ENCODE measurements around the gene NDC80. TPM values are rescaled to one million over a fixed set of nuclear protein-coding genes. Genes with fewer than 3 reads are reported as not detected.
"Not testable (repeated sequence)": the region's sequence is repeated elsewhere in the genome, so short reads cannot be mapped to it uniquely, and the experiment has no call there.

NDC80 gene
- total RNA-seq = 100 to 1,000 TPM in 1 of 2 experiments, 10 to 100 TPM in 1; 96.8 to 108 TPM

- Mint-ChIP-seq H3K4me3 (peak within 1 kb of the TSS; percentile 97), H3K27ac (peak within 1 kb of the TSS; percentile 98), H3K36me3 (ENCODE audit: low read depth) (peaks cover 50% of the 10 kb centered on the region), H3K9me3 (no peaks in the 10 kb centered on the region), H3K27me3 (ENCODE audit: low read depth) (no peaks in the 10 kb centered on the region), H3K4me1 (ENCODE audit: low read depth) (peaks cover 49% of the 10 kb centered on the region)
- peak; percentile 90 for DNase-seq
- CTCF ChIA-PET = interaction anchor here (0.6 to 1.6 kb wide), 3 partner anchors 17 to 613 kb away, joined by 3 to 6 read pairs (median 4); no protein-coding TSS in a partner anchor
- intact Hi-C loops (cut with micrococcal nuclease) = loop anchor here (1.0 to 10.0 kb wide), 15 partner anchors 18 to 1757 kb away; partner anchors contain the start of genes EMILIN2, LPIN2, MYL12A and SMCHD1
Observed at GRCh38 chr18:2571200-2572170, at the start of gene NDC80, which contains the start of gene METTL4. Gene NDC80, plus strand, starts transcription at chr18:2571557. Its CDS starts 1,429 bp downstream, at chr18:2572986. Gene METTL4, minus strand, starts transcription at chr18:2571505. Its CDS starts 4,289 bp downstream, at chr18:2567216.

GRCh38 chr18:2522112-2522511 lies 49.2 kb upstream of the NDC80 start:
- no peak for DNase-seq
- no peaks in the 10 kb centered on the region for H3K36me3 Mint-ChIP-seq (ENCODE audit: low read depth)
- H3K4me3 Mint-ChIP-seq = no peak overlapping the region
- H3K9me3 Mint-ChIP-seq = no peaks in the 10 kb centered on the region
- no peaks in the 10 kb centered on the region for H3K27me3 Mint-ChIP-seq (ENCODE audit: low read depth)
- intact Hi-C loops (cut with micrococcal nuclease) = no loop called here
- H3K4me1 Mint-ChIP-seq (ENCODE audit: low read depth) = no peaks in the 10 kb centered on the region
- CTCF ChIA-PET = interaction anchor here (0.5 to 0.7 kb wide), 2 partner anchors 186 to 300 kb away, joined by 3 to 4 read pairs; no protein-coding TSS in a partner anchor
- no peak overlapping the region for H3K27ac Mint-ChIP-seq

DNA sequence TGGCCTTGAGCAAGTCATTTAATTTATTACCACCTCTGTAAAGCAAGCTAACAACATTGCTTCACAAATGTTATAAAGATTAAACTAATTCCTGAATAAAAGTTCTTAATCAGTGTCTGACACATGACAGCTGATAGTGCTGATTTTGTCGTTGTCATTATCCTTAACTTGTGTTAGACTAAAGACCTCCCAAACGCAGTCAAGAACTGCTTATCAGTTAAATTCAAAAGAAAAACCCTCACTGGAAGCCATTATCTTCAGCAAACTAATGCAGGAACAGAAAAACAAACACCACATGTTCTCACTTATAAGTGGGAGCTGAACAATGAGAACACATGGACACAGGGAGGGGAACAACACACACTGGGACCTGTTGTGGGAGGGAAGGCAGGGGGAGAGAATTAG lies 46.6 kb upstream of the NDC80 start:
- CTCF ChIA-PET = interaction anchor here (0.6 kb wide), 1 partner anchor 114 kb away, joined by 3 read pairs; no protein-coding TSS in a partner anchor
- H3K27ac Mint-ChIP-seq; H3K4me3 Mint-ChIP-seq; H3K27me3 Mint-ChIP-seq (ENCODE audit: low read depth); DNase-seq; intact Hi-C loops (cut with micrococcal nuclease); H3K9me3 Mint-ChIP-seq; H3K36me3 Mint-ChIP-seq (ENCODE audit: low read depth); H3K4me1 Mint-ChIP-seq (ENCODE audit: low read depth): not testable (repeated sequence)

GRCh38 chr18:2526329-2526728 lies 45.0 kb upstream of the NDC80 start:
- DNase-seq = no peak

DNA sequence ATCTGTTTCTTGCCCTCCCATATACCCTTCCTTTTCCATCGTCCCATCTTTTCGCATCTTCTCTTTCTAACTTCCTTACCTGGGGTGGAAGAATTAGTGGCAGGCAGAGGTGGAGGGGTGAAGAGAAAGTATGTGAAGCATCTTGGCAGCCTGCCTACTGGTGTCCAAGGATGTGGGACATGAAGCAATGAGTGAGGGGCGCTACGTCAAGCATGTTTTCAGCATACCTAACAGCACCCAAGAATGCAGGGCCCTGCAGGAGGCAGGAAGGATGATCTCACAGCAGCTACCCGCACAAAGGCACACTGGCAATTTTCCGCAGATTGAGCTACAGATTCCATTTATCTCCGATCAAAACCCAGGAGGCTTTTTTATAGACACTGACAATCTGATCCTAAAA lies 42.2 kb upstream of the NDC80 start:
- CTCF ChIA-PET = no interaction called here
- Mint-ChIP-seq H3K36me3 (ENCODE audit: low read depth) (peaks cover 11% of the 10 kb centered on the region), H3K9me3 (no peaks in the 10 kb centered on the region), H3K4me3 (no peak overlapping the region), H3K4me1 (ENCODE audit: low read depth) (no peaks in the 10 kb centered on the region), H3K27ac (no peak overlapping the region), H3K27me3 (ENCODE audit: low read depth) (no peaks in the 10 kb centered on the region)
- no peak for DNase-seq
- intact Hi-C loops (cut with micrococcal nuclease) = no loop called here

More at GRCh38 chr18:2526329-2526728, 45.0 kb upstream of the NDC80 start:
- H3K36me3 Mint-ChIP-seq (ENCODE audit: low read depth) = no peaks in the 10 kb centered on the region
- CTCF ChIA-PET = no interaction called here
- intact Hi-C loops (cut with micrococcal nuclease) = no loop called here
- no peaks in the 10 kb centered on the region for H3K9me3 Mint-ChIP-seq
- H3K4me1 Mint-ChIP-seq (ENCODE audit: low read depth) = no peaks in the 10 kb centered on the region
- no peak overlapping the region for H3K27ac Mint-ChIP-seq
- no peak overlapping the region for H3K4me3 Mint-ChIP-seq
- no peaks in the 10 kb centered on the region for H3K27me3 Mint-ChIP-seq (ENCODE audit: low read depth)

- no peak overlapping the region for H3K4me3 Mint-ChIP-seq
- intact Hi-C loops (cut with micrococcal nuclease) = no loop called here
- no peaks in the 10 kb centered on the region for H3K9me3 Mint-ChIP-seq
- DNase-seq = no peak
- H3K36me3 Mint-ChIP-seq (ENCODE audit: low read depth) = peaks cover 11% of the 10 kb centered on the region
- no peak overlapping the region for H3K27ac Mint-ChIP-seq
- CTCF ChIA-PET = interaction anchor here (1.0 to 1.2 kb wide), 3 partner anchors 10 to 17 kb away, joined by 3 to 4 read pairs (median 3); no protein-coding TSS in a partner anchor
- H3K4me1 Mint-ChIP-seq (ENCODE audit: low read depth) = no peaks in the 10 kb centered on the region
- no peaks in the 10 kb centered on the region for H3K27me3 Mint-ChIP-seq (ENCODE audit: low read depth)
Observed at GRCh38 chr18:2531751-2532150, 39.6 kb upstream of the NDC80 start.

- Mint-ChIP-seq H3K36me3 (ENCODE audit: low read depth) (peaks cover 11% of the 10 kb centered on the region), H3K9me3 (no peaks in the 10 kb centered on the region), H3K4me1 (ENCODE audit: low read depth) (no peaks in the 10 kb centered on the region), H3K27ac (no peak overlapping the region), H3K4me3 (no peak overlapping the region), H3K27me3 (ENCODE audit: low read depth) (no peaks in the 10 kb centered on the region)
- intact Hi-C loops (cut with micrococcal nuclease) = no loop called here
- CTCF ChIA-PET = interaction anchor here (1.0 to 1.2 kb wide), 3 partner anchors 9 to 16 kb away, joined by 3 to 4 read pairs (median 3); no protein-coding TSS in a partner anchor
- no peak for DNase-seq
Observed at GRCh38 chr18:2532797-2533196, 38.6 kb upstream of the NDC80 start.

DNA sequence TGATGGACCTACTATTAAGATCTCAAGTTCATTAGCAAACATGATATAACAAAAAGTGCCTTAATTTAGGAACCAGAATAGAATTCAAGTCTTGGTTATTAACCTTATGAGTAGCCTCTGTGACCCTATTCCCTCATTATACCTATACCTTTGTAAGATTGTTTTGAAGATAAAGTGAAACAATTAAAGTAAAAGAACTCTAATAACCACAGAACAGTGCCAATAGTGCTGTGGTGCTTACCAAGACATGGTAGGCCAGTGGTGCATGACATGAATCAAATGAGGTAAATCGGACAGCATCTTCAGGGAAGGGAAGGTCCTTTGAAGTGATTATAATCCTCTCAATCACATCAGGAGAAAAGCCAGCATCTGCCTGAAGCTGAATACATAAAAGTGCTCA lies 36.5 kb upstream of the NDC80 start:
- intact Hi-C loops (cut with micrococcal nuclease) = no loop called here
- CTCF ChIA-PET = interaction anchor here (1.2 to 1.6 kb wide), 2 partner anchors 12 to 198 kb away, joined by 3 to 5 read pairs; no protein-coding TSS in a partner anchor
- H3K4me1 Mint-ChIP-seq (ENCODE audit: low read depth) = no peaks in the 10 kb centered on the region

GRCh38 chr18:2535419-2535910 lies 35.9 kb upstream of the NDC80 start:
- intact Hi-C loops (cut with micrococcal nuclease) = no loop called here
- no peak for DNase-seq
- Mint-ChIP-seq H3K4me3 (no peak overlapping the region), H3K27ac (no peak overlapping the region), H3K9me3 (no peaks in the 10 kb centered on the region), H3K4me1 (ENCODE audit: low read depth) (no peaks in the 10 kb centered on the region), H3K36me3 (ENCODE audit: low read depth) (peaks cover 13% of the 10 kb centered on the region), H3K27me3 (ENCODE audit: low read depth) (no peaks in the 10 kb centered on the region)
- CTCF ChIA-PET = interaction anchor here (1.6 kb wide), 1 partner anchor 199 kb away, joined by 5 read pairs; no protein-coding TSS in a partner anchor

More for the DNA sequence above, 36.5 kb upstream of the NDC80 start:
- Mint-ChIP-seq H3K4me3 (no peak overlapping the region), H3K36me3 (ENCODE audit: low read depth) (peaks cover 13% of the 10 kb centered on the region), H3K27ac (no peak overlapping the region), H3K27me3 (ENCODE audit: low read depth) (no peaks in the 10 kb centered on the region), H3K9me3 (no peaks in the 10 kb centered on the region)
- no peak for DNase-seq

- Mint-ChIP-seq H3K4me3 (no peak overlapping the region), H3K27me3 (ENCODE audit: low read depth) (no peaks in the 10 kb centered on the region), H3K9me3 (no peaks in the 10 kb centered on the region), H3K27ac (no peak overlapping the region), H3K36me3 (ENCODE audit: low read depth) (peaks cover 13% of the 10 kb centered on the region), H3K4me1 (ENCODE audit: low read depth) (no peaks in the 10 kb centered on the region)
- DNase-seq = no peak
- intact Hi-C loops (cut with micrococcal nuclease) = no loop called here
- CTCF ChIA-PET = interaction anchor here (0.6 to 2.0 kb wide), 3 partner anchors 13 to 431 kb away, joined by 3 to 6 read pairs (median 4); no protein-coding TSS in a partner anchor
Observed at GRCh38 chr18:2536063-2536462, 35.3 kb upstream of the NDC80 start.

GRCh38 chr18:2536493-2536892 lies 34.9 kb upstream of the NDC80 start:
- CTCF ChIA-PET = interaction anchor here (0.6 to 2.0 kb wide), 3 partner anchors 12 to 432 kb away, joined by 3 to 6 read pairs (median 4); no protein-coding TSS in a partner anchor
- DNase-seq = no peak
- Mint-ChIP-seq H3K4me3 (no peak overlapping the region), H3K36me3 (ENCODE audit: low read depth) (peaks cover 13% of the 10 kb centered on the region), H3K27ac (no peak overlapping the region), H3K4me1 (ENCODE audit: low read depth) (no peaks in the 10 kb centered on the region), H3K9me3 (no peaks in the 10 kb centered on the region), H3K27me3 (ENCODE audit: low read depth) (no peaks in the 10 kb centered on the region)
- intact Hi-C loops (cut with micrococcal nuclease) = no loop called here

GRCh38 chr18:2537296-2537695 lies 34.1 kb upstream of the NDC80 start:
- Mint-ChIP-seq H3K36me3 (ENCODE audit: low read depth) (peaks cover 13% of the 10 kb centered on the region), H3K27ac (no peak overlapping the region)
- intact Hi-C loops (cut with micrococcal nuclease) = no loop called here

More at GRCh38 chr18:2537296-2537695, 34.1 kb upstream of the NDC80 start:
- Mint-ChIP-seq H3K4me3 (no peak overlapping the region), H3K4me1 (ENCODE audit: low read depth) (no peaks in the 10 kb centered on the region), H3K27me3 (ENCODE audit: low read depth) (no peaks in the 10 kb centered on the region), H3K9me3 (no peaks in the 10 kb centered on the region)
- CTCF ChIA-PET = interaction anchor here (0.9 to 2.0 kb wide), 4 partner anchors 10 to 433 kb away, joined by 3 to 6 read pairs (median 4); no protein-coding TSS in a partner anchor
- no peak for DNase-seq

Data from activated naive CD4-positive, alpha-beta T cell treated with anti-CD3 and anti-CD28 coated beads for 36 hours (primary cell).